ENCODE results near the gene ARID2. TPM values are rescaled to one million over a fixed set of nuclear protein-coding genes. Genes with fewer than 3 reads are reported as not detected.

The ARID2 gene
- total RNA-seq, 2 donors from 2014 or later, result 63.1 to 63.3 TPM

DNA sequence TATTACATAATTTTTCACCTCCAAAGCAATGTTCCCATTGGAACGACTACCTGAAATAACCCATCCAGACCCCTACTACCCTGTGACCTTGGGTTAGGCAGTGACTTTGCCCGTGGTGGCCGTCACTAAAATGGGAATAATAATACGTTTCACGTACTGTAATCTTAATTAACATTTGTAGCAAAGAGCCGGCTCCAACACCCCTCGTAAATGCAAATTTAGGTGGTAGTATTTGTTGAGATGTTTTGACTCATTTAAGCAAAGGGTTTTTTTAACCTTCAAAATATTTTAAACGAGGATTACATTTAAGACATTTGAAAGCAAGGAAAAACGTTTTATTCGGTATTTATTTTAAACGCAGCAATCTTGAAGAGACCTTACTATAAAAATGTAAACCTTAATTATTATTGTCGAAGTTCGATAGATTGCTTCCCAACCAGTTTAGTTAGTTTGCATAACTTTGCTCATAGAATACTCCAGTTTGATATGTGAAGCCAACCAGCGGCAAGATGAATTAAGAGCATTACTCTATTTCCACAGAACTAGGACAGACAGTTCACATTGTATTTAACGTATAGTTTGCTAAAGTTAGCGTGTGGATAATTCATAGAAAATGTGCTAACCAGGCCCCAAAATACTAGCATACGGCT, 1.4 kb upstream of the ARID2 start:
- no peaks in the 10 kb centered on the region for H3K9me3 ChIP-seq (ENCODE audit: control insufficient read depth, low read length, poor library complexity, severe bottlenecking)
- H3K27me3 Mint-ChIP-seq, result no peaks in the 10 kb centered on the region
- peaks cover 7% of the 10 kb centered on the region for H3K36me3 Mint-ChIP-seq (ENCODE audit: low read depth)
- peak overlapping the region; percentile 99 for H3K27ac Mint-ChIP-seq
- no peak for DNase-seq
- ATAC-seq, result peak; percentile 1
- peak overlapping the region; percentile 100 for H3K4me3 Mint-ChIP-seq
- H3K4me1 Mint-ChIP-seq, result peaks cover 18% of the 10 kb centered on the region

DNA sequence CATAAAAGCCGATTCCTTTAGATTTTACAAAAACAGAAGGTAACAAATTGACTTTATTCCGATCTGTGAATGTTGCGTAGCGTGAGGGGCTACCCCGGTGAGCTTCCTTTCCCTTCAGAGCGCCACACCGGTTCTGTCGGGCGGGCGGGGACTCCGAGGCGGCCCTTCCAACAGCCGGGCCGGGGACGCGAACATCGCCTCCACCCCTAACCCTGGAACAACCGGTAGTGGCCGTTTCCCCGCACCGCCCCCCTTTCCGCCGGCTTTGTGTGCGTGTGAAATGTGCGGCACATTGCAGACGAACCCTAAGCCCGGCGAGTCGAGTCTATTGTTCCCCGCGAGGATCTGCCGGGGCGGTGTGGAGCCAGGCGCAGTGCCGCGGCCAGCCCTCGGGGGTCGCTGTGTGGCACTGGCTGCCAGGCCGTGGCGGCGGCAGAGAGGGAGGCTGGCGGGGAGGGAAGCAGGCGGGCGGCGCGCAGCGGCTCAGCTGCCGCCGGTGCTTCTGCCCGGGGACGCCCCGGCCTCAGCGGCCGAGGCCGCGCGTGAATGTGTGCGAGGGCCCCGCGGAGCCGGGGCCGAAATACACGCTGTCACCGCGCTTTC, 775 bp upstream of the ARID2 start:
- no peaks in the 10 kb centered on the region for H3K27me3 Mint-ChIP-seq
- no peaks in the 10 kb centered on the region for H3K9me3 ChIP-seq (ENCODE audit: control insufficient read depth, low read length, poor library complexity, severe bottlenecking)
- DNase-seq, result peak; percentile 88 to 97 (median 91)
- peaks cover 7% of the 10 kb centered on the region for H3K36me3 Mint-ChIP-seq (ENCODE audit: low read depth)
- peak overlapping the region; percentile 100 for H3K4me3 Mint-ChIP-seq
- peak; percentile 75 for ATAC-seq
- H3K4me1 Mint-ChIP-seq, result peaks cover 19% of the 10 kb centered on the region
- peak overlapping the region; percentile 99 for H3K27ac Mint-ChIP-seq

DNA sequence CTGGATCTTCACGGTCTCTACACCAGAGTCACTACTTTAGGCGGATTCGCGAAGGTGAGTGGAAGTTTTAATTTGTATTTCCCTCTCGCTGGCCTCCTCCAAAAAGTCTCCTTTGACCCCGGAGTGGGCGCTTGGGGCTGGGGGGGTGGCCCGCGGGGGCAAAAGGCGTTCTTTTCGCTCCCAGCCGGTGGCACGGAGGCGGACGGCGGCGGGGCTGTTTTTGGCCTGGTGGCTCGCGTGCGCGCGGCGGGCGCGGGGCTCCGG, 510 bp downstream of the ARID2 start:
- DNase-seq (peak in 1 of 3 donors; percentile 34), ATAC-seq (no peak)
- no peaks in the 10 kb centered on the region for H3K9me3 ChIP-seq (ENCODE audit: control insufficient read depth, low read length, poor library complexity, severe bottlenecking)
- Mint-ChIP-seq H3K36me3 (ENCODE audit: low read depth) (peaks cover 7% of the 10 kb centered on the region), H3K4me3 (peak overlapping the region; percentile 100), H3K27ac (peak overlapping the region; percentile 99), H3K27me3 (no peaks in the 10 kb centered on the region), H3K4me1 (peaks cover 20% of the 10 kb centered on the region)

DNA sequence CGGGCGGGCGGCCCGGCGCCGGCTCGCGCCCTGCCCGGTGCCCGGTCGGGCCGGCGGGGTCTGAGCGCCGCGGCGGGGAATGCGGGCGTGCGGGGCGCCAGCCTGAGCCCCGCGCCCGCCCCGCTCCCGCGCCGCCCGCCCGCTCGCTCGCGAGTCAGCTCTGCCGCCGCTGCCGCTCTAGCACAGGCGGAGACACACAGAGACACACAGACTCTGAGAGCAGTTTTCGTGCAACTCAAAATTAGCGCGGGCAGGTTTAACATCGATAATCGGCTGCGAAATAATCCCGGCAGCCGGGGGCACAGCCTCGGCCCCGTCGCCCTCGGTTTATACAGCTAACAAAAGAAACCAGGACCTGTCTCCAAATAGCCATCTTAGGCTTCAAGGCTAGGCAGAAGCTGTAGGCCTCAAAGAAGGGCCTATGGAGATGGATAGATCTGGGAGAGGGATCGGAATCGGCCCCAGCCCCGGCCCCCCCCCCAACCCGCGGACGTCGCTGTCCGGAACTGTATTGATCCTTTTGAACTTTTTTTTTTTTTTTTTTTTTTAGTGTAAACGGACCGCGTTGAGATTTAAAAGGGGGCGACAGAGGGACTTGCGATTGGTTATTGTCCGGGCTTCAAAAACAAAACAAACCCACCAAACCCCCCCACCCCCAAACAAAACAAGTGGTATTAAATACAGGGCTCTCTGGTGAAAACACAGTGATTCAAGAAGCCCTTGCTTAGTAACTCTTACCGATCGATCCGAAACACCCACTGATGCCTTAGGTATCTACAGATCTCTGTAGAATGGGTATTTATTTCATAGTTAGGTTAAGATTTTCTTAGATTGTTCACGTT, 1.1 kb downstream of the ARID2 start:
- Mint-ChIP-seq H3K27me3 (no peaks in the 10 kb centered on the region), H3K4me1 (peaks cover 22% of the 10 kb centered on the region), H3K4me3 (peak overlapping the region; percentile 100), H3K27ac (peak overlapping the region; percentile 99), H3K36me3 (ENCODE audit: low read depth) (peaks cover 7% of the 10 kb centered on the region)
- H3K9me3 ChIP-seq (ENCODE audit: control insufficient read depth, low read length, poor library complexity, severe bottlenecking), result no peaks in the 10 kb centered on the region
- DNase-seq, result peak; percentile 25 to 44 (median 40)
- no peak for ATAC-seq

DNA sequence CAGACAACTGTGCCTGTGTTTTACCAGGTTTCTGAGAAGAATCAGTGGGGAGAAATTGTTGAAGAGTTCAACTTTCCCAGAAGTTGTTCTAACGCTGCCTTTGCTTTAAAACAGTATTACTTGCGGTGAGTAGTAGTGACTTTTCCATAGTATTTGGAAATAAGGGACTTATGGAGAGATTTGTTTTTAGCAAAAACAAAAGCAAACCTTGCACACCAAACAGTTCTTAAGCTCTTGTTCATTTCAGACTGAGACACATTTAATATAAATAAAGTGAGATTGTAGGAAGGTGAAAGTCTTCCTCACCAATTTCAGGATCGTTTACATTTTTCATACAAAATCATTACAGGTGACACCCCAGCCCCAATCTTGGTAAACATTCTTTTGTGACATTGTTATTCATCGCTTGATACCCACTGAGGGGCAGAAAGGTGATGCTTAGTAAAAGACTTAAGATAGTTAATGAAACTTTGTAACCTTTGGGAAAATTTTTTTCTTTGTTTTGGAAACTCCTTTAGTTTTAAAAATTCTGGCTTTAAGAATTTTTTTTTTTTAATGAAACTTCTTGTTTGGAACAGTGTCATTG, 1.8 kb downstream of the ARID2 start:
- H3K27me3 Mint-ChIP-seq, result no peaks in the 10 kb centered on the region
- H3K4me1 Mint-ChIP-seq, result peaks cover 21% of the 10 kb centered on the region
- H3K4me3 Mint-ChIP-seq, result peak overlapping the region; percentile 100
- DNase-seq, result no peak
- H3K36me3 Mint-ChIP-seq (ENCODE audit: low read depth), result peaks cover 5% of the 10 kb centered on the region
- no peak for ATAC-seq
- no peaks in the 10 kb centered on the region for H3K9me3 ChIP-seq (ENCODE audit: control insufficient read depth, low read length, poor library complexity, severe bottlenecking)
- peak overlapping the region; percentile 99 for H3K27ac Mint-ChIP-seq

DNA sequence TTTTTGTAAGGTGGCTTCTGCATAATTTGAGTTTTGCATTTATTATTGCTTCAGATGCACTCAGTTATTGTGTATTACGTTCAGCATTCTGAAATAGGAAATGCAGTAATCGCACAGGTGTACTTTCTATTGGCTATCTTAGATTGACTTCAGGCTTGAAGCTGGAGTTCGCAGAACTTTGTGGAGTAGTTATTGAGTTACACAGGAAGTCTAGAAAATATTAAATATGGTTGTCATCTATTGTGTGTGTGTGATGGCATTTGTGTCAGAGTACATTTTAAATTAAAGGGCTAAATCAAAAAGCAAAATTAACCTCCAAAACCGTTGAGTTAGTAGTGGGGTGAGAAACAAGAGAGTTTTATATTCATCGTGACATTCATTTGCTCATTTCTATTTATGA, 2.7 kb downstream of the ARID2 start:
- DNase-seq (no peak), ATAC-seq (no peak)
- H3K9me3 ChIP-seq (ENCODE audit: control insufficient read depth, low read length, poor library complexity, severe bottlenecking), result no peaks in the 10 kb centered on the region
- Mint-ChIP-seq H3K36me3 (ENCODE audit: low read depth) (peaks cover 4% of the 10 kb centered on the region), H3K4me1 (peaks cover 23% of the 10 kb centered on the region), H3K4me3 (peak overlapping the region; percentile 85), H3K27ac (peak overlapping the region; percentile 99), H3K27me3 (no peaks in the 10 kb centered on the region)

DNA sequence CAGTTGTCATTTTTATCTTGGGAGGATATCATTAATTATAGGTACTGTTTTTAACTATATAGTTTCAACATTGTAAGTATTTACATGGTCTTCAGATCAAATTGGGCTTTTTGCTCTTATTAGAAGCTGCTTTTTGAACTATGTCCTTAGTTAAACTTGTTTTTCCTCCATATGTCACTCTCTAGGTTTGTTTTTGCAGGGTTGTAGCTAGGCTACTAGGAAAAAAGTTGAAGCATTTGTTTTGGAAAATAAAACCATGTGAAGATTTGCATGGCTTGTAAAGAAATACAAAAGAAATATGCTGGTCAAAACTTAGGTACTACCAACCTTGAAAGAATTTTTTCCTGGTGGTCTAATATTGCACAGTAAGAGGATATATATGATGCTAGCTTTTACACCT, 3.4 kb downstream of the ARID2 start:
- peak overlapping the region; percentile 99 for H3K27ac Mint-ChIP-seq
- no peaks in the 10 kb centered on the region for H3K27me3 Mint-ChIP-seq
- peaks cover 4% of the 10 kb centered on the region for H3K36me3 Mint-ChIP-seq (ENCODE audit: low read depth)
- no peak for ATAC-seq
- H3K9me3 ChIP-seq (ENCODE audit: control insufficient read depth, low read length, poor library complexity, severe bottlenecking), result no peaks in the 10 kb centered on the region
- H3K4me1 Mint-ChIP-seq, result peaks cover 23% of the 10 kb centered on the region
- no peak for DNase-seq
- peak overlapping the region; percentile 52 for H3K4me3 Mint-ChIP-seq

DNA sequence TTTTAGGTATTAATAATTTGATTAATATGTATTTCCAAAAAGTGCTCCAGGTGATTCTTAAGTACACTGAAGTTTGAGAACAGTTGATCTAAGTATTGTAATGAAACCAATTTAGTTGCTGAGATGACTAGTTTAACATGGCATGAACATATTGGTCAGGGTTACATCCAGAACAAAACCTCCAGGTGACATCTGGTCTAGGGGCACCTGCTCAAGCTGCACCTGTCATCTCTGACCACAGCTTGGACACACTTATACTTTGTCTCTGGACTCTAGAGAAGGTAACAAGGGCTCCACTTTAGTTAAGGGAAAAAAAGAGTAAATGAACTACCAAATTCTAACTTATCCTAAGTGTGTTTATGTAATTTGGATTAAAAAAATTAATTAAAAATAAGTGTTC, 8.1 kb downstream of the ARID2 start:
- H3K36me3 Mint-ChIP-seq (ENCODE audit: low read depth), result peaks cover 2% of the 10 kb centered on the region

DNA sequence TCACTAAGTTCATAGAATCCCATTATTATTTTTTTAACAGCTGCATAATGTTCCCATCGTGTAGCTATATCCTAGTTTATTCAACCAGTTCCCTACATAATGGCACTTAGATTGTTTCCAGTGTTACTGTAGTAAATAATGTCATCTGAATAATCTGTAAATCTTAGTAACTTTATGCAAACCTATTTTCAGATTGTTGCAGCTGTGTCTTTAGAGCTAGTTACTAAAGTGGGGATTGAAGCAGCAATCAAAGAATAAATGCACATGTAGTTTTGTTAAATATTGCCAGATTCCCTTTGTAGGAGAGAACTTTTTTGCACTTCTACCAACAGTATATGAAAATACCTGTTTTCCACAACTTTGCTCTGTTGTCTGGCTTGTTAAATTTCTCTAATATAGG, 13.1 kb downstream of the ARID2 start:
- no peak overlapping the region for H3K4me3 Mint-ChIP-seq
- no peak for DNase-seq
- H3K9me3 ChIP-seq (ENCODE audit: control insufficient read depth, low read length, poor library complexity, severe bottlenecking), result no peaks in the 10 kb centered on the region
- H3K36me3 Mint-ChIP-seq (ENCODE audit: low read depth), result no peaks in the 10 kb centered on the region
- no peak overlapping the region for H3K27ac Mint-ChIP-seq
- no peaks in the 10 kb centered on the region for H3K27me3 Mint-ChIP-seq
- ATAC-seq, result no peak
- peaks cover 11% of the 10 kb centered on the region for H3K4me1 Mint-ChIP-seq

More for the DNA sequence above, 8.1 kb downstream of the ARID2 start:
- peaks cover 23% of the 10 kb centered on the region for H3K4me1 Mint-ChIP-seq
- ATAC-seq (no peak), DNase-seq (no peak)
- no peaks in the 10 kb centered on the region for H3K27me3 Mint-ChIP-seq
- no peaks in the 10 kb centered on the region for H3K9me3 ChIP-seq (ENCODE audit: control insufficient read depth, low read length, poor library complexity, severe bottlenecking)
- H3K27ac Mint-ChIP-seq, result peak overlapping the region; percentile 47
- H3K4me3 Mint-ChIP-seq, result no peak overlapping the region

DNA sequence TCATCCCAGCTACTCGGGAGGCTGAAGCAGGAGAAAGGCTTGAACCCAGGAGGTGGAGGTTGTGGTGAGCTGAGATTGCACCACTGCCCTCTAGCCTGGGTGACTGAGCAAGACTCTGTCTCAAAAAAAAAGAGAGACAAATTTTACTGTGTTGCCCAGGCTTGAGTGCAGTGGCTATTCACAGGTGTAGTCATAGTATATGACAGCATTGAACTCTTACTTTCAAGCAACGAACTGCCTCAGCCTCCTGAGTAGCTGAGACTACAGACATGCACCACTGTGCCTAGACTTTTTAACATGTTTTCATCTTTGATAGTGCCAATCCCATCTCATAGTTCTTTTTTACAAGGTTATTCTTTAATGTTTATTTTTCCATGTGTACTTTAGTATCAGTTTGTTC, 13.7 kb downstream of the ARID2 start:
- peak overlapping the region; percentile 49 for H3K27ac Mint-ChIP-seq
- DNase-seq, result no peak
- H3K9me3 ChIP-seq (ENCODE audit: control insufficient read depth, low read length, poor library complexity, severe bottlenecking), result no peaks in the 10 kb centered on the region
- ATAC-seq, result no peak
- no peak overlapping the region for H3K4me3 Mint-ChIP-seq
- no peaks in the 10 kb centered on the region for H3K36me3 Mint-ChIP-seq (ENCODE audit: low read depth)
- peaks cover 12% of the 10 kb centered on the region for H3K4me1 Mint-ChIP-seq
- no peaks in the 10 kb centered on the region for H3K27me3 Mint-ChIP-seq

DNA sequence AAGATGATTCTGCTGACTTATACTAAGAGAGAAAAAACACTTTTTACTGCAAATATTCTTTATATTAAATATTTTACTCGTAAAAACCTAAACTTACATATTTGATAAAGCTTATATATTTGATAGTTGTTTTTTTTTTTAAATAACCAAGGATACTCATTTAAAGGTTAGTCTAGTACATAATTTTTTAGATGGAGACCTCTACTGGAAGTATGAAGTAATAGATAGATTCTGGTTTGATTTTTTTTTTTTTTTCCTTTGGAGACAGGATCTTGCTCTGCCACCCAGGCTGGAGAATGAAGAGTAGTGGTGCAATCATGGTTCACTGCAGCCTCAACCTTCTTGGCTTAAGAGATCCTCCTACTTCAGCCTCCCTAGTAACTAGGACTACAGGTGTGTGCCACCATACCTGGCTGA, 16.4 kb downstream of the ARID2 start:
- Mint-ChIP-seq H3K4me1 (peaks cover 24% of the 10 kb centered on the region), H3K36me3 (ENCODE audit: low read depth) (no peaks in the 10 kb centered on the region), H3K27ac (no peak overlapping the region), H3K27me3 (no peaks in the 10 kb centered on the region), H3K4me3 (no peak overlapping the region)
- ATAC-seq (peak; percentile 73), DNase-seq (no peak)
- no peaks in the 10 kb centered on the region for H3K9me3 ChIP-seq (ENCODE audit: control insufficient read depth, low read length, poor library complexity, severe bottlenecking)

DNA sequence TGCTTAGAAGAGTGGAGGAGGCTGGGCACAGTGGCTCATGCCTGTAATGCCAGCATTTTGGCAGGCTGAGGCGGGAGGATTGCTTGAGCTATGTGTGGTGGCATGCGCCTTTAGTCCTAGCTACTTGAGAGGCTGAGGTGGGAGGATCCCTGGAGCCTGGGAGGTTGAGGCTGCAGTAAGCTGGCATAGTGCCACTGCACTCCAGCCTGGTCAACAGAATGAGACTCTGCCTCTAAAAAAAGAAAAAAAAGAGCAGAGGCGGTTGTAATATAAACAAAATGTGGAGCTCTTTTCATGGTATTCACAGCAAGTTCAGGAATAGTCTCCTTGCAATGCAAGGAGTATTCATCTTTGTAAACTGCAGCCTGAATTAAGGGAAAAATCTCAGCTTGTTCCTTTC, 27.2 kb downstream of the ARID2 start:
- H3K27ac Mint-ChIP-seq, result peak overlapping the region; percentile 85
- H3K36me3 Mint-ChIP-seq (ENCODE audit: low read depth), result peaks cover 12% of the 10 kb centered on the region
- H3K4me3 Mint-ChIP-seq, result no peak overlapping the region
- H3K4me1 Mint-ChIP-seq, result peaks cover 43% of the 10 kb centered on the region
- no peaks in the 10 kb centered on the region for H3K27me3 Mint-ChIP-seq
- DNase-seq, result no peak
- no peaks in the 10 kb centered on the region for H3K9me3 ChIP-seq (ENCODE audit: control insufficient read depth, low read length, poor library complexity, severe bottlenecking)
- no peak for ATAC-seq

DNA sequence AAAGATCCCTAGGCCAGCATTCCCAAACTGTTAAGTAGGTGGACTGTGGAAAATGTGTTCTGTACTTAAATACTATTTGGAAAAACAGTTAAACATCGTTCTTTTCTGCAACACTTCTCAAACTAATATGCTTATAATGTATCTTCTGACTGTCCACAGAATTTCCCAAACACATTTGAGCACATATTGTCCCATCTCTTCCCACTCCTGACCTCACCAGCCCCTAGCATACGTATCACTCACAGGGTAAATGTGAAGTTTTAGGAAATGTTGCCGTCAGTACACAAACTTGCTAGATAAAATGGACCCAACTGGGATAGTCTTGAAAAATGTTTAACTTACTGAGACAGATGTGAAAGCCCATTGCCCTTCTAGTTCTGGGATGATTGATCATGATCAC, 27.7 kb downstream of the ARID2 start:
- Mint-ChIP-seq H3K36me3 (ENCODE audit: low read depth) (peaks cover 12% of the 10 kb centered on the region), H3K27me3 (no peaks in the 10 kb centered on the region), H3K4me1 (peaks cover 47% of the 10 kb centered on the region), H3K4me3 (no peak overlapping the region), H3K27ac (no peak overlapping the region)
- H3K9me3 ChIP-seq (ENCODE audit: control insufficient read depth, low read length, poor library complexity, severe bottlenecking), result no peaks in the 10 kb centered on the region
- no peak for ATAC-seq
- no peak for DNase-seq
